MV-4-11 (cell line): Measurements from ENCODE around the gene PARD3.
A peak's percentile ranks its signal among the peaks of the same experiment; 100 is the strongest.

Experiments
- DNase-seq: peaks from one replicate; lab custom pipeline; 2025; lab: John Stamatoyannopoulos, UW

PARD3 gene

DNA sequence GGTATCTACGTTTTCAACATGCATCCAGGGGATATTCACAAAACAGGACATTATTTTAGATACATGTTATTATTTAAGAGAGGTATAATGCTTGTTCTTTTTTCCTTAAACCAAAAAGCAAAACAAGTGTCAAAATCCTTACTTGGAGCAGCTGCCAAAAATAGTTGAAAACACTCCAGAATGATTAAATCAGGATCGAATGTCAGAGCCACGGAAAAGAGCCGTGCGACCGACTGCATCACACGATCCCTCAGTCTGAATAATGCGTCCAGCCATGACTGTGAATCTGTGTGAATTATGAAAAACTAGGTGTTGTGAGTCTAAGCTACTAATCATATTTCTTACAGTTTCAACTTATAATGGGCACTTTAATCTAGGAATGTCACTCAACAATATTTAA lies 126.0 kb downstream of the PARD3 start:
- DNase-seq, result no peak

DNA sequence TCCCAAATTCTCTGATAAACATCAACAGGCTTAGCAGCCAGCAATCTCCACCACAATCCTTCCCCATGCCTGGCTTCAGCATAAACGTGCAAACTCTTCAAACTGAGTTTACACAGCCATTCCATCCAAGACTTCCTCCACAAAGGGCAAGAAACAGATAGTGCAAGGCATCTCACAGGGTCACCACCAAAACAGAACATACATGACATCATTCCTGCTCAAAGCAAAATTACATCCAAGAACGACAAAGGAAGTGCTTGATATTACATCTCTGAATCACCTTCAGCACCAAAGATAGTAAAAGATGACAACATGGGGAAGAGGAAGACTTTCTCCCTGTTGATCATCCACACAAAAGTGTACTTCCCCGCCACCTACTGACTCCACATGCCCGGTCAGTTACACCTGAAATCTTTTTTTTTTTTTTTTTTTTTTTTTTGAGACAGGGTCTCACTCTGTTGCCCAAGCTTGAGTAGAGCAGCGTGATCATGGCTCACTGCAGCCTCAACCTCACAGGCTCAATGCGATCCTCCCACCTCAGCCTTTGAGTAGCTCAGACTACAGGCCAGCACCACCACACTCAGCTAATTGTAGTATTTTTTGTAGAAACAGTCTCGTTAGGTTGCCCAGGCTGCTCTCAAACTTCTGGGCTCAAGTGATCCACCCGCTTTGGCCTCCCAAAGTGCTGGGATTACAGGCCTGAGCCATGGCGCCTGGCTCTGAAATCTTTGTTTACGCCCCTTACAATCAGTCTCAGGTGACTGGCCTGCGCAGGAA lies 127.5 kb downstream of the PARD3 start:
- no peak for DNase-seq

GRCh38 chr10:34682580-34682979 lies 132.5 kb downstream of the PARD3 start:
- DNase-seq, result no peak

- no peak for DNase-seq
Observed at GRCh38 chr10:34681933-34682332, 133.2 kb downstream of the PARD3 start.

DNA sequence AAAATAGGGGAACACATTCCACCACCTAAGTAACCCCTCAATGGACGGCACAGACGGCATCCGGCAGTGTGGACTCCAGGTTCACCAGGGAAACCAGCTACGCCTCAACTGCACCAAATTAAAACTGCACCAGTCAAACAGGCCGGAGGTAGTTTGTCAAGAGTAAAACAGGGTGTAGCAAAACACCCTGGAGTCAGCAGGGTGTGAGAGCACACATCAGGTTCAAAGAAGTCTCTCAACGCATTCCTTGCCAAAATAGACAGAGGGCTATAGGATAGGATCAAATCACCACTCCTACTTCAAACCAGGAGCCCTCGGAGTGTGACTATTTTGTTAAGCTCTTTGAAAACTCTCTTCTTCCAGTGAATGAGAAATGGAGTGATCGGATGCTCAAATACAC lies 135.9 kb downstream of the PARD3 start:
- DNase-seq, result no peak

DNA sequence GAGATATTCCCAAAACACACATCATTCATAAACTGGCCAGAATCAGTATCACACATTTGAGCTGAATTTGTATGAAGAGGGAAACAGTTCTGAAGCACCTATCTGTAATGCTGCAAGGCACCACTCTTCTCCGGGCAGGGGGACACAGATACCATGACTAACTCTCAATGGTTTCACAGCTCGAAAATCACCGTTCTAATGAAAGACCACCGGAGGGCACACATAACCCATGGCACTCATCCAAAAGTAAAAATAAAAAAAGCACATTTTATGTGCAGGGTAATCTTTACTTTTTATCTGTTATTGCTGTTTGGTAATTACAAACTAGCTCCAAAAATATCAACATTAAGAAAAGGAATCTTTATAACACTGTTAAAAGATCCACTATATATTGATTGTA lies 137.5 kb downstream of the PARD3 start:
- DNase-seq, result no peak

GRCh38 chr10:34677132-34677531 lies 138.0 kb downstream of the PARD3 start:
- no peak for DNase-seq

DNA sequence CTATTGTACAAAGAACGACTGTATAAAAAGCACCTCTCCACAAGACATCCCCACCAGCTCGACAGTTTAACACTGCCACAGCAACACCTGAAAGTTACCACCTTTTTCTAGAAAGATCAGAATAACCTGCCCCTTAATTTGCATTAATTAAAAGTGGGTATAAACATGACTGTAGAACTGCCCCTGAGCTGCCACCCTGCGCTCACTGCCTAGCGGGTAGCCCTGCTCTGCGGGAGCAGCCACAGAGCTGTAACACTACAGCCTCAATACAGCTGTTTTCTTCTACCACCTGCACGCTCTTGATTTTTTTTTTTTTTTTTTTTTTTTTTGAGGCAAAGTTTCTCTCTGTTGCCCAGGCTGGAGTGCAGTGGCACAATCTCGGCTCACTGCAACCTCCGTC lies 140.9 kb downstream of the PARD3 start:
- no peak for DNase-seq

DNA sequence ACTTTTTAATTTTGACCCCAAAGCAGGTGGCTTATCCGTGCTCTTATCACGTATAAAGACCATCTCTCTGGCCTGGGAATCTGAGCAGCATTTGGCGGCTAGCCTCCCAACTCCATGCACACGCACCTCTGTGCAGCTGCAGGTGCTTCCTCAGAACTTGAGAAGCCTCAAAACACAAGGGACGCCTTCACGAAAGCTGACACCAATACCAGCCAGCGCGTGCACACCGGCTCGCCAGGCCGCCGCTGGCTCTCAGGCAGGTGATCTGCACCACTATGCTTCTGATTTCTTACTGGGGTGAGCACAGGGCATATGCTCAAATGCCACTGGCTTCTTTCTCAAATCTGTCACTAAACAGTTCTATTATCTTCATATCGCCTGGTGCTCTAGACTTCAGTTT lies 145.0 kb downstream of the PARD3 start:
- no peak for DNase-seq

DNA sequence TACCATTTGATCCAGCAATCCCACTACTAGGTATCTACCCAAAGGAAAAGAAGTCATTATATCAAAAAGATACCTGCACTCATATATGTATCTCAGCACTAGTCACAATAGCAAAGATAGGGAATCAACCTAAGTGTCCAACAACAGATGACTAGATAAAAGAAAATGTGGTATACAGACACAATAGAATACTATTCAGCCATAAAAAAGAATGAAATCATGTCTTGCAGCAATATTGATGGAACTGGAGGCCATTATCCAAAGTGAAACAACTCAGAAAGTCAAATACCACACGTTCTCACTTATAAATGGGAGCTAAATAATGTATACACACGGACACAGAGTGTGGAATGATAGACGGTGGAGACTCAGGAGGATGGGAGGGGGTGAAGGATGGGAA lies 146.0 kb downstream of the PARD3 start:
- DNase-seq, result no peak

- no peak for DNase-seq
Observed at GRCh38 chr10:34667177-34667576, 147.9 kb downstream of the PARD3 start.

DNA sequence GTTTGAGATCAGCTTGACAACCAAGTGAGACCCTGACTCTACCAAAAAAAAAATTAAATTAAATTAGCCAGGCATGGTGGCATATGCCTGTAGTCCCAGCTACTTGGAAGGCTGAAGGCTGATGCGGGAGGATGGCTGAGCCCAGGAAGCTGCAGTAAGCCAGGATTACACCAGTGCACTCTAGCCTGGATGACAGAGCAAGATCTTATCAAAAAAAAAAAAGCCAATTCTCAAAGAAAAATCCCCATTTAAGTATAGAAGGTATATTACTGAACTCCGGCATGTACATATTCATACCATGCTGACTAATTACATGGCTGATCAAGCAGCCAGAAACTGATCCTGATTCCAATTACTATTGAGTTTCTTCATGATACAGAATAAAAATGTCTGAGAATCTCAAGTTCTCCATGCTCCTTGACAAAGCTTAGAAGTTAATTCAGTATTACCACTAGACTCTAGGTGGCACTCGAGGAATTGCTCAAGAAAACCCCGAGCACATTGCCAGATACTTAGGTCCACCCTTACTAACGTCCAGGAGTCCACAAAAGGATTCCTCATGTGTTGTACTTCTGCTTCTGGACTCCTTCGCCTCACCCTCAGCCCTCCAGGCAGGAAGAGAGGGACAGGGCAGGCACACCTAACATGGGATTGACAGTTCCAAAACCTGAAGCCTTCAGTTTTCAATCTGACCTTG lies 148.9 kb downstream of the PARD3 start:
- DNase-seq, result peak; percentile 42

GRCh38 chr10:34664706-34665105 lies 150.4 kb downstream of the PARD3 start:
- no peak for DNase-seq

GRCh38 chr10:34661580-34661979 lies 153.5 kb downstream of the PARD3 start:
- no peak for DNase-seq

- no peak for DNase-seq
Observed at GRCh38 chr10:34658934-34659333, 156.2 kb downstream of the PARD3 start.

DNA sequence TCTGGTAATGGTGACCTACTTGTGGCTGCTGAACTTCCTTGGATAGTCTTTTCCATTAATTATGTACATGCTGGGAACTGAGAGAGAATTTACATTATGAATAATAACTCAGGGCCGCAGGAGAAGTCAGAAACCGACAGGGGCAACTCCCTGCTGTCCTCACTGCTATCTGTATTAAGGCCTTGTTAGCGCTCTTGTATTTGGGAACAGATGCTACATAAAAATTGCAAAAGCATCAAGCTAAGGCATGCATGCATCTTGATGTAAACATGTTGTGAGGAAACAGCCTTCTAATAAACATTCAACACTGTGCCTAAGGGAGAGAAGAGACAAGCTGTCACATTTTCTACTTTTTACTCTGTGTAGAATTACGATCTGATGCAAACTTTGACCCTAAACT lies 158.4 kb downstream of the PARD3 start:
- no peak for DNase-seq

- DNase-seq, result peak; percentile 30
Observed at GRCh38 chr10:34655286-34656170, 159.6 kb downstream of the PARD3 start.

DNA sequence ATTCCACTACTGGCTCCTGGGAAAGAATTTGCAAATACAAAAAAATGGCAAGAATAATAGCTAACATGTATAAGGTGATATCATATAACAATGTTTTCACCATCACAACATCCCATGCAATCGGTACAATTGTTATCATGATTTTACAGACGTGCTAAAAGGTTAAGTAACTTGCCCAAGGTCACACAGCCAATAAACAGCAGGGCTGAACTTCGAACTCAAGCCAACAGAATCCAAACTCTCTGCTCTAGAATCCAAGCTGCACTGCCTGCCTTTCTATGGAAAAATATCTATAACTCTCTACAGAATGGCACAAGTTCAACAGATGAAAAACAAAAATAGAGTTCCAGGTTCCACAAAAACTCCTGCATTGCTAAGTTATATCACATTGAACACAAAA lies 160.9 kb downstream of the PARD3 start:
- DNase-seq, result no peak

DNA sequence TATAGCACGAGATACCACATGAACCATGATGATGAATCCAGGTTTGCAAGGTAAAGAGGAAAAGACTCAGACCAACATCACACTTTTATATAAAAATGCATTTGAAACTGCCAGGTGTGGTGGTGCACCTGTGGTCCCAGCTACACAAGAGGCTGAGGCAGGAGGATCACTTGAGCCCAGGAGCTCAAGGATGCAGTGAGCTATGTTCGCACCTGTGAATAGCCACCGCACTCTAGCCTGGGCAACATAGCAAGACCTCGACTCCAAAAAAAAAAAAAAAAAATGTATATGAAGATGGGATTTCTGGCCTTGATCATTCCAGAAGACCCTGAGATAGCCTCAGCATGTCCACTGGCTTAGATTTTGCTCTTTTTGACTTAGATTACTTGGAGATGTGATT lies 161.6 kb downstream of the PARD3 start:
- no peak for DNase-seq

- DNase-seq, result no peak
Observed at GRCh38 chr10:34651416-34652195, 163.5 kb downstream of the PARD3 start.

- DNase-seq, result peak; percentile 30
Observed at GRCh38 chr10:34650156-34650555, 164.9 kb downstream of the PARD3 start.

DNA sequence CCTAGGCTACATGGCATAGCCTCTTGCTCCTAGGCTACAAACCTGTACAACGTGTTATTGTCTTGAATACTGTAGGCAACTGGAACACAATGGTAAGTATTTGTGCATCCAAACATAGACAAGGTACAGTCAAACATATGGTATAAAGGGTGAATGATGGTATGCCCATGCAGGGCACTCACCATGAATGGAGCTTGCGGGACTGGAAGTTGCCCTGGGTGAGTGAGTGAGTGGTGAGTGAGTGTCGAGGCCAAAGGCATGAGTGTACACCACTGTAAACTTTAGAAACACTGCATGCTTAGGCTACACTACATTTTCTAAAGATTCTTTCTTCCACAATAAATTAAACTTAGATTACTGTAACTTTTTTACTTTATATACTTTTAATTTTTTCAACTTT lies 165.7 kb downstream of the PARD3 start:
- no peak for DNase-seq
